ENCODE data around the gene EXOC4.
"Not testable (repeated sequence)": the region's sequence is repeated elsewhere in the genome, so short reads cannot be mapped to it uniquely, and the experiment has no call there.

EXOC4 gene

GRCh38 chr7:133278975-133279374, 26.1 kb downstream of the EXOC4 start:
- DNase-seq: not testable (repeated sequence)

GRCh38 chr7:133282094-133282493, 29.2 kb downstream of the EXOC4 start:
- no peak for DNase-seq

- DNase-seq: no peak
These were observed 31.2 kb downstream of the EXOC4 start for GRCh38 chr7:133284092-133284491.

- no peak for DNase-seq
These were observed 36.1 kb downstream of the EXOC4 start for GRCh38 chr7:133288970-133289369.

GRCh38 chr7:133290041-133290440, 37.2 kb downstream of the EXOC4 start:
- DNase-seq: no peak

- no peak for DNase-seq
These were observed 37.9 kb downstream of the EXOC4 start for GRCh38 chr7:133290676-133291333.

GRCh38 chr7:133292631-133293030, 39.8 kb downstream of the EXOC4 start:
- no peak for DNase-seq

- peak; percentile 39 for DNase-seq
These were observed 40.7 kb downstream of the EXOC4 start for GRCh38 chr7:133293384-133294160.

- peak; percentile 8 for DNase-seq
These were observed 41.4 kb downstream of the EXOC4 start for GRCh38 chr7:133294234-133294633.

GRCh38 chr7:133295484-133295883, 42.6 kb downstream of the EXOC4 start:
- no peak for DNase-seq

- DNase-seq: no peak
These were observed 44.2 kb downstream of the EXOC4 start for GRCh38 chr7:133297093-133297492.

- no peak for DNase-seq
These were observed 45.2 kb downstream of the EXOC4 start for GRCh38 chr7:133298080-133298479.

GRCh38 chr7:133299676-133300075, 46.8 kb downstream of the EXOC4 start:
- DNase-seq: no peak

- DNase-seq: no peak
These were observed 47.2 kb downstream of the EXOC4 start for GRCh38 chr7:133300088-133300487.

- DNase-seq: no peak
These were observed 47.9 kb downstream of the EXOC4 start for GRCh38 chr7:133300811-133301210.

GRCh38 chr7:133301444-133301843, 48.6 kb downstream of the EXOC4 start:
- no peak for DNase-seq

- DNase-seq: no peak
These were observed 50.5 kb downstream of the EXOC4 start for GRCh38 chr7:133303372-133303771.

GRCh38 chr7:133303931-133304330, 51.1 kb downstream of the EXOC4 start:
- no peak for DNase-seq

GRCh38 chr7:133309333-133309732, 56.5 kb downstream of the EXOC4 start:
- no peak for DNase-seq

- peak; percentile 96 for DNase-seq
These were observed 57.5 kb downstream of the EXOC4 start for GRCh38 chr7:133310232-133310862.

GRCh38 chr7:133313575-133313974, 60.7 kb downstream of the EXOC4 start:
- no peak for DNase-seq

GRCh38 chr7:133314084-133314483, 61.2 kb downstream of the EXOC4 start:
- DNase-seq: no peak

- DNase-seq: no peak
These were observed 62.6 kb downstream of the EXOC4 start for GRCh38 chr7:133315332-133316040.

Data from NCI-H146 (cell line).